ENCODE results near the gene TRIM27.

DNA sequence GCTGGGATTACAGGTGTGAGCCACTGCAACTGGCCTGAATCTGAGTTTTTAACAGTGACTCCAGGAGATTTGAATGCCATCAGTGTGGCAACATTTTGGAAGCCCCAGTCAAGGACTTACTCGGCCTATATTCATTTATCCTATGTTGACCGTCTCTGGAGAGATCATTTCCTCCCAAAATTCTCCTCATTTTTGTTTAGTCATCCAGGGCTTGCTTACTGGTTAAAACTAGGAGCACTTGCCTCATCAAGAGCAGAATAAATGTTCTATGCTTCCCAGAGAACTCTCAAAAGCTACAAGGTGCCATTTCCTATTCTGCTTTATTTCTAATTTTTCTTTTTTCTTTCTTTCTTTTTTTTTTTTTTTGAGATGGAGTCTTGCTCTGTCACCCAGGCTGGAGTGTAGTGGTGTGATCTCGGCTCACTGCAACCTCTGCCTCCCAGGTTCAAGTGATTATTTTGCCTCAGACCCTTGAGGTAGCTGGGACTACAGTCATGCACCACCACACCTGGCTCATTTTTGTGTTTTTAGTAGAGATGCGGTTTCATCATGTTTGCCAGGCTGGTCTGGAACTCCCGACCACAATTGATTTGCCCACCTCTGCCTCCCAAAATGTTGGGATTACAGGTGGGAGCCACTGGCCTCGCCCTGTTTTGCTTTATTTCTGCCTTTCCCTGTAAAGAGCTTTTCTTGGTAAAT is 23.4 kb upstream of the TRIM27 start:
- TF ChIP-seq, protein P1, sequence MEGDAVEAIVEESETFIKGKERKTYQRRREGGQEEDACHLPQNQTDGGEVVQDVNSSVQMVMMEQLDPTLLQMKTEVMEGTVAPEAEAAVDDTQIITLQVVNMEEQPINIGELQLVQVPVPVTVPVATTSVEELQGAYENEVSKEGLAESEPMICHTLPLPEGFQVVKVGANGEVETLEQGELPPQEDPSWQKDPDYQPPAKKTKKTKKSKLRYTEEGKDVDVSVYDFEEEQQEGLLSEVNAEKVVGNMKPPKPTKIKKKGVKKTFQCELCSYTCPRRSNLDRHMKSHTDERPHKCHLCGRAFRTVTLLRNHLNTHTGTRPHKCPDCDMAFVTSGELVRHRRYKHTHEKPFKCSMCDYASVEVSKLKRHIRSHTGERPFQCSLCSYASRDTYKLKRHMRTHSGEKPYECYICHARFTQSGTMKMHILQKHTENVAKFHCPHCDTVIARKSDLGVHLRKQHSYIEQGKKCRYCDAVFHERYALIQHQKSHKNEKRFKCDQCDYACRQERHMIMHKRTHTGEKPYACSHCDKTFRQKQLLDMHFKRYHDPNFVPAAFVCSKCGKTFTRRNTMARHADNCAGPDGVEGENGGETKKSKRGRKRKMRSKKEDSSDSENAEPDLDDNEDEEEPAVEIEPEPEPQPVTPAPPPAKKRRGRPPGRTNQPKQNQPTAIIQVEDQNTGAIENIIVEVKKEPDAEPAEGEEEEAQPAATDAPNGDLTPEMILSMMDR (conservative IDR thresholded peaks at IDR 0.05 in 1 of 2, IDR thresholded peaks at IDR 0.05 in 1 of 2; ENCODE audit: extremely low read depth in 1 of 2, insufficient read depth in 1 of 2, low read depth in 1 of 2, low read length in 2 of 2), result no peak
- no peak for TF ChIP-seq EZH2 (IDR thresholded peaks at IDR 0.05; ENCODE audit: borderline replicate concordance, low read length)

All from mammary epithelial cell (primary cell).